Tibial artery (tissue), 4 donors: ENCODE results near the gene ELF1.
A peak's percentile ranks its signal among the peaks of the same experiment; 100 is the strongest.

ENCODE experiments used
- DNase-seq, 2 donors: peaks; one replicate each; pipeline ENCODE4 v3.0.0-alpha.2; 2019
- H3K27ac ChIP-seq, 2 donors: fragments of 200-600 bp; sonication (generic) in 1 of 2; 1 replicate in 1 of 2; 2 replicates in 1 of 2; pipeline ENCODE4 v1.5.1; 2018 to 2019; ENCODE audit warnings: mild to moderate bottlenecking in 1 of 2
- H3K27me3 ChIP-seq, 2 donors: fragments of 200-600 bp; sonication (generic) in 1 of 2; one replicate each; pipeline versions ENCODE4 v1.5.1 to v1.6.0; 2016 to 2019
- H3K36me3 ChIP-seq, 3 donors: fragments of 200-600 bp; sonication (generic) in 2 of 3; one replicate each; pipeline ENCODE4 v1.5.1; 2016 to 2019; ENCODE audit warnings: mild to moderate bottlenecking in 2 of 3
- H3K4me1 ChIP-seq, 4 donors: fragments of 200-600 bp; sonication (generic) in 2 of 4; 1 replicate in 3 of 4; 2 replicates in 1 of 4; pipeline ENCODE4 v1.5.1; 2016 to 2019
- H3K4me3 ChIP-seq, 2 donors: fragments of 200-600 bp; sonication (generic) in 1 of 2; 1 replicate in 1 of 2; 2 replicates in 1 of 2; pipeline ENCODE4 v1.5.1; 2018 to 2019; ENCODE audit warnings: mild to moderate bottlenecking in 2 of 2
- H3K9me3 ChIP-seq, 3 donors: fragments of 200-600 bp; sonication (generic) in 1 of 3; one replicate each; pipeline ENCODE4 v1.5.1; 2016 to 2019
- intact Hi-C: fragments of 100-400 bp; cut with DNase I; formaldehyde crosslinking; loops from one replicate; pipeline ENCODE4 v1.15.0; 2023; ENCODE audit warnings: low total_unique reads
- TF ChIP-seq, protein P1 (sequence below), 2 experiments: fragments of 200-600 bp in 1 of 2; fragments of 450-650 bp in 1 of 2; IDR thresholded peaks; one replicate each; pipeline ENCODE4 v1.5.1; 2017 to 2019; ENCODE audit warnings: antibody characterized with exemption in 2 of 2, mild to moderate bottlenecking in 1 of 2, moderate library complexity in 1 of 2

Gene ELF1

DNA sequence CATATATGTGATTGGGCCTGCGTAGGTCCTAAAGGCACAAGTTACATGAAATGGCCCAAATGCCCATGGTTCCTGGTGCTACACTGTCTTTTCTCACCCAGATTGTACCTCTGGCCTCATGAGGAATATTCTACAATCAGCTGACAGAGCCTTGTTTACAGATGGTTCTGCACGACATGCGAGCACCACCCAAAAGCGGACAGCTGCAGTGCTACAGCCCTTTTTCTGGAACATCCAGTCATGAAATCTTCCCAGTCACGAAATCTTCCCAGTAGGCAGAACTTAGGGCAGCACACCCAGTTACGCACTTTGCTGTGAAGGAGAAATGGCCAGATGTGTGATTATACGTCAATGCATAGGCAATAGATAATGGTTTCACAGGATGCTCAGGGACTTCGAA, 7.7 kb upstream of the ELF1 start:
- Histone ChIP-seq H3K4me1 (peaks cover 0 to 21% (median 8%) of the 10 kb centered on the region in 4 donors), H3K4me3 (no peak overlapping the region), H3K9me3 (no peaks in the 10 kb centered on the region), H3K36me3 (peaks cover 0 to 5% (median 0%) of the 10 kb centered on the region in 3 donors), H3K27me3 (no peaks in the 10 kb centered on the region), H3K27ac (no peak overlapping the region)
- intact Hi-C loops = no loop called here
- DNase-seq = no peak
- TF ChIP-seq, protein P1, sequence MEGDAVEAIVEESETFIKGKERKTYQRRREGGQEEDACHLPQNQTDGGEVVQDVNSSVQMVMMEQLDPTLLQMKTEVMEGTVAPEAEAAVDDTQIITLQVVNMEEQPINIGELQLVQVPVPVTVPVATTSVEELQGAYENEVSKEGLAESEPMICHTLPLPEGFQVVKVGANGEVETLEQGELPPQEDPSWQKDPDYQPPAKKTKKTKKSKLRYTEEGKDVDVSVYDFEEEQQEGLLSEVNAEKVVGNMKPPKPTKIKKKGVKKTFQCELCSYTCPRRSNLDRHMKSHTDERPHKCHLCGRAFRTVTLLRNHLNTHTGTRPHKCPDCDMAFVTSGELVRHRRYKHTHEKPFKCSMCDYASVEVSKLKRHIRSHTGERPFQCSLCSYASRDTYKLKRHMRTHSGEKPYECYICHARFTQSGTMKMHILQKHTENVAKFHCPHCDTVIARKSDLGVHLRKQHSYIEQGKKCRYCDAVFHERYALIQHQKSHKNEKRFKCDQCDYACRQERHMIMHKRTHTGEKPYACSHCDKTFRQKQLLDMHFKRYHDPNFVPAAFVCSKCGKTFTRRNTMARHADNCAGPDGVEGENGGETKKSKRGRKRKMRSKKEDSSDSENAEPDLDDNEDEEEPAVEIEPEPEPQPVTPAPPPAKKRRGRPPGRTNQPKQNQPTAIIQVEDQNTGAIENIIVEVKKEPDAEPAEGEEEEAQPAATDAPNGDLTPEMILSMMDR (IDR thresholded peaks at IDR 0.05) = no peak

GRCh38 chr13:41025518-41025917, 6.4 kb upstream of the ELF1 start:
- H3K27me3 ChIP-seq = no peaks in the 10 kb centered on the region
- intact Hi-C loops = no loop called here

DNA sequence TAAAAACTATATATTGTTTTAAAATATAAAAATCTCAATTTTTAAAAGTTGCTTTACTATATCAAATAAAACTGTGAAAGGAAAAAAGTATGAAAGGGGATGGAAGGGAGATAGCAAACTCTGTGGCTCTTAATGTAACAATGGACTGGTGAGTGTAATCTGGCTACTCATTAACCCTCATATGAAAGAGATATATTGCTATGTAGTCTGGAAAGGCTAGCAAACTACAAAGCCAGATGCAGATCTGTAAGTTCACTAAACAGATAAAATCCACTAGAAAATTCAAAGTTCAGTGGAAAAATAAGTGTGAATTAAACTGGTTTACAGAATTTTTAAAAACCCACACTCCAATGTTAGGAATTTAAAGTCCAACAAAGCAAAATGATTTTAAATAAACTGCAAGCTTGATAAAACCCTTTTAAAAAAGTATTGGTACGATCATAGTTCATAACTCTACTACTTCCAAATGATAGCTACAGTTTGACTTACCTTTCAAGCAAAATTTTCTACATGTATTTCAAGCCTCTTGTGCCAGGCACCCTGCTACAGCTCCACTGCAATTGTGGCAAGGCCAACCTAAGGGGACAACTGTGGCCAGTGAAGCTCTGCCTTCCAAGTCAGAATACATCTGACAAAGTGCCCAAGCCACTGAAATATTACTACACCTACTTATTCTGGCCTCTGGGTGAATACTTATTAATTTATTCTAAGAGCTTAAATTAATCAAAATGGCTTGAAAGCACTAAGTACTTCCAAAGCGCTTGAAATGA, 647 bp upstream of the ELF1 start:
- no peak overlapping the region for H3K4me3 ChIP-seq
- intact Hi-C loops = no loop called here
- H3K4me1 ChIP-seq = peaks cover 0 to 49% (median 9%) of the 10 kb centered on the region in 4 donors

More at GRCh38 chr13:41025518-41025917, 6.4 kb upstream of the ELF1 start:
- DNase-seq = no peak
- TF ChIP-seq, protein P1 (IDR thresholded peaks at IDR 0.05) = no peak
- H3K4me3 ChIP-seq = no peak overlapping the region
- H3K27ac ChIP-seq = no peak overlapping the region
- H3K4me1 ChIP-seq = peaks cover 0 to 29% (median 10%) of the 10 kb centered on the region in 4 donors
- no peaks in the 10 kb centered on the region for H3K9me3 ChIP-seq
- peaks cover 0 to 5% (median 0%) of the 10 kb centered on the region in 3 donors for H3K36me3 ChIP-seq

GRCh38 chr13:41018602-41018948, 541 bp downstream of the ELF1 start:
- no peaks in the 10 kb centered on the region for H3K27me3 ChIP-seq
- no peaks in the 10 kb centered on the region for H3K9me3 ChIP-seq
- peak overlapping the region; percentile 6 to 15 for H3K4me3 ChIP-seq
- DNase-seq = no peak
- H3K36me3 ChIP-seq = no peaks in the 10 kb centered on the region
- TF ChIP-seq, protein P1 (IDR thresholded peaks at IDR 0.05) = no peak
- intact Hi-C loops = no loop called here
- peaks cover 0 to 46% (median 9%) of the 10 kb centered on the region in 4 donors for H3K4me1 ChIP-seq
- H3K27ac ChIP-seq = peak overlapping the region; percentile 44

More for the DNA sequence above, 647 bp upstream of the ELF1 start:
- Histone ChIP-seq H3K9me3 (no peaks in the 10 kb centered on the region), H3K36me3 (no peaks in the 10 kb centered on the region), H3K27me3 (no peaks in the 10 kb centered on the region), H3K27ac (peak overlapping the region in 1 of 2 donors; percentile 1)
- no peak for DNase-seq
- TF ChIP-seq, protein P1 (IDR thresholded peaks at IDR 0.05) = no peak

DNA sequence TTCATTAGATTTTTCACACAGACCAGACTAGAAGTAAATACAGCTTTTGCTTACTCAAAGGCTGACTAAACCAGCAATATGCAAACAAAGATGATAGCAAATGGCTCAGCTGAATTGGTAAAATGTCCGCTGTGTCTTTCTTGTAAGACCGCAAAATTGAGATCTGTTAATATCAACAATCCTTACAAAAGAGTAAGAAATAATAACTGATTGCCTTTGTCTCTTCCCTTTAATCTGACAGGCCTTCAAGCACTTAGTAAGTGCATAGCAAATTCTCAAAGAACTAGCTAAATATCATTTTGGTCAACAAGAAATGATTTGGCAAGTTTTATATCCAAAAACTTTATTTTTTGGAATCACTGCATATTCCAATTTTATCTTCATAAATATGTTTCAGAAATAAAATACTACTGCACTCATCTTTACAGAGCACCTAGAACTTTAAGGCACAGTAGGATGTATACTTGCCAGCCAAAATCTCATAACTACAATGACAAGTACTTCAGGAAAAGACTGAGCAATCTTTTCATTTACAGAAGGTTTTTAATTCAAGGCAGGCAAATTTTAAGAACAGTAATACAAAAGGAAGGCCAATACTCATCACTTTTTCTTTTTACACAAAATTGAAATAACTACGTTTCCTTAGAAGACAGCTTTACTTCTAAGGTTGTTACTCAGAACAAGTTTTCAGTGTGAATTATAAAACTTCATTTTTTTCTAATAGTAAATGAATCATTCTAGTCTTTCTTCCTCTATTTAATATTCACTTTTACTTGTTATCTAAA, 1.1 kb downstream of the ELF1 start:
- Histone ChIP-seq H3K4me1 (peaks cover 0 to 42% (median 9%) of the 10 kb centered on the region in 4 donors), H3K4me3 (peak overlapping the region; percentile 6 to 15), H3K27ac (peak overlapping the region; percentile 22 to 44), H3K36me3 (no peaks in the 10 kb centered on the region), H3K9me3 (no peaks in the 10 kb centered on the region), H3K27me3 (no peaks in the 10 kb centered on the region)
- no peak for DNase-seq
- TF ChIP-seq, protein P1 (IDR thresholded peaks at IDR 0.05) = no peak
- intact Hi-C loops = no loop called here
